G401 (cell line): ENCODE results near the gene OR9A4. TPM values are rescaled to one million over a fixed set of nuclear protein-coding genes. Genes with fewer than 3 reads are reported as not detected.
"Not testable (repeated sequence)": the region's sequence is repeated elsewhere in the genome, so short reads cannot be mapped to it uniquely, and the experiment has no call there.

ENCODE experiments used
- DNase-seq: peaks from one replicate; pipeline ENCODE4 v3.0.0-alpha.2; 2015; ENCODE audit warnings: low spot score
- in situ Hi-C: cut with HindIII; loops from 2 replicates; pipeline ENCODE4 v1.10.0; 2016; ENCODE audit warnings: low sequenced_read_pairs, mixed read lengths
- total RNA-seq: library from RNA; depleted of rRNA; stranded (reverse); fragments of >200 nt; shearing (Covaris generic); gene quantifications from 2 replicates; pipeline ENCODE4 v1.2.3, GENCODE V29; 2014; rRNA removed

OR9A4 gene, protein sequence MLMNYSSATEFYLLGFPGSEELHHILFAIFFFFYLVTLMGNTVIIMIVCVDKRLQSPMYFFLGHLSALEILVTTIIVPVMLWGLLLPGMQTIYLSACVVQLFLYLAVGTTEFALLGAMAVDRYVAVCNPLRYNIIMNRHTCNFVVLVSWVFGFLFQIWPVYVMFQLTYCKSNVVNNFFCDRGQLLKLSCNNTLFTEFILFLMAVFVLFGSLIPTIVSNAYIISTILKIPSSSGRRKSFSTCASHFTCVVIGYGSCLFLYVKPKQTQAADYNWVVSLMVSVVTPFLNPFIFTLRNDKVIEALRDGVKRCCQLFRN
- total RNA-seq, result not detected in 2 replicates

DNA sequence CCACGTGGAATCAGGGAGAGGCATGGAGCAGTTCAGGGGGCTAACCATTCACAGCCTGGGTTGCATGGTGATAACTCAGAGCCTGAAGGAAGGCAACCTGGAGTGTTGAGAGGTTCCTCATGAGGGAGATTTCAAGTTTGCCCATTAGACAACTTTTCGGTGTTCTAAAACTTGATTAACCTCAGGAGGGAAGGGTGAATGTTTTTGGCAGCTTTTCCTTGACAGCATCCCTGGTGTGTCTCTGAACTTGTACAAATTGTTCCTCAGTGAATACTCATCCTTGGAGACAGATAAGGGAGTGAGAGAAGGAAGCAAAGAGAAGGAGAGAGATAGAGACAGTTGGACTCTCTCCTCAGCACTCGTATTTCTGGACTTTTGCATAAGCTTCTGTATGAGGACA, at the start of gene OR9A4:
Gene OR9A4, plus strand, starts transcription at position 301 of the 400 bp plus-strand sequence. CDS start 2,477 bp downstream, outside the sequence.
- in situ Hi-C loops, result no loop called here
- no peak for DNase-seq

DNA sequence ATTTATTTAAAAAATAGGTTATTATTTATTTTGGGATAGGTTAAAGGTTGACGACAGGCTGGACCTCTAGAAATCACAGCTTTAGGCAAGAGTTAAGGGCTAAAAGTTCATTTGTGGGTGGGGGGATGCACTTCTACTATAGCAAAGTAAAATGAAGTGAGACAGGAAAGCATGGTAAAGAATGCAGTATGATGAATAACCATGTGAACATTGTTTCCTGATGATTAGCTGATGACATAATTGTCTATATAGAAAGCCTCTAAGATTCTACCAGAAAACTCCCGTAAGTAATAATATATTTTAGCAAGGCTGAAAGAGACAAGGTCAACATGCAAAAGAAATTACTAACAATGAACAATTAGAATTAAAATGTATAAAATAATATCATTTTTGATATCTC, 49.2 kb upstream of the OR9A4 start:
- in situ Hi-C loops, result no loop called here
- DNase-seq, result no peak

DNA sequence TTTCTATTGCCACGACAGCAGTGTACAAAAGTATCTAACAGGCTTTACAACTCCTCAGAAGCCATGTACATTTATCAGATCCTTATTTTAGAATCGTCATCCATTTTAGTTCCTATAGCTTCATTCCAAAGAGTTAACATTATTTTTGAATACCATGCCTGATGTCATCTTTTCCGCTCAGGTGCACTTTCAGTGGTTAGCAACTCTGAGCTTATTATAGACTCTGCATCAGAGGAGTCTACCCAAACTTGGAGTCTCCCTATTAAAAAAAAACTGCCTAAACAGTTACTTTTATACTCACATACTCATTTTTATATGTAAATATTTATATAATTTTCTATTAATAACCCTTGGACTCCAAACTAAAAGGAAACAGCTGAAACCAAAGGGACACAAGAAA, 43.3 kb upstream of the OR9A4 start:
- in situ Hi-C loops, result no loop called here
- DNase-seq, result no peak

DNA sequence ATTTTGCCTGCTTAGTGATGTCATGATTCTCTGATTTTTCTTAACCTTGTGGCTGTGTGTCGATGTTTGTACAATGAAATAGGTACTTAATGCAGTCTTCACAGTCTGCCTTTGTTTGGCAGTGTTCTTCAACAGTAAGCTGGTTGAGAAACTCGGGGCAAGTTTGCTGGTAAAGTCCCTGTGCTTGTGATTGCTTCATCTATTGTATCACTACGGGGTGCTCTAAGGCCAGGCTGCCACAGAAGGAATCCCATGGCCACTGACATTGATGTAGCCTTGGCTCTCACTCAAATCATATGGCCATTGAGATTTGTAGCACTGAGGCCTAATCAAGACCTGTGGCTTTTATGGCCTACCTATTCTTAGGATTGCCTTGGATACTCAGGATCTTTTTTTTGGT, 41.4 kb upstream of the OR9A4 start:
- in situ Hi-C loops, result no loop called here
- DNase-seq, result no peak

DNA sequence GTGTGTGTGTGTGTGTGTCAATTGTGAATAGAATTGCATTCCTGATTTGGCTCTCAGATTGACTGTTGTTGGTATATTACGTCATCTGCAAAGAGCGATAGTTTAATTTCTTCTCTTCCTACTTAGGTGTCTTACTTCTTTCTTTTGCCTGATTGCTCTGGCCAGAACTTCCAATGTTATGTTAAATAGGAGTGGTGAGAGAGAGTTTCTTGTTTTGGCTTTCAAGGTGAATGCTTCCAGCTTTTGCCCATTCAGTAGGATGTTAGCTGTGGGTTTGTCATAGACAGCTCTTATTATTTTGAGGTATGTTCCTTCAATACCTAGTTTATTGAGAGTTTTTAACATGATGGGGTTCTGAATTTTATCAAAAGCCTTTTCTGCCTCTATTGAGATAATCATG, 40.7 kb upstream of the OR9A4 start:
- DNase-seq, result no peak
- in situ Hi-C loops, result no loop called here

DNA sequence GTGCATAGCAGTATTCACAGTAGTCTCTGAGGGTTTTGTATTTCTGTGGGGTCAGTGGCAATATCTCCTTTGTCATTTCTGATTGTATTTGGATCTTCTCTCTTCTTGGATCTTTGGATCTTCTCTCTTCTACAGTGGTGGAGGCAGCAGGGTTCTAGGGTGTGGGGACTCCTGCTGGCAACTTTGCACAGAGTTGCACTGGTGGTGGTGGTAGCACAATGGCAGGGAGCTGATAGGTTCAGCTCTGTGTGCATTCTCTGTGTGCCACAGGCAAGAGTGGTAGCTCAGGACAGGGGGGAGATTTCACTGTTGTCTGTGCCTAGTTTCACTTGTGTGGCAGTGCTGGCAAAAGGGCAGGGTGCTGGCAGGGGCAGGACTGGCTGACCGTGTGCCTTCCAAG, 39.8 kb upstream of the OR9A4 start:
- in situ Hi-C loops, result no loop called here
- DNase-seq, result no peak

DNA sequence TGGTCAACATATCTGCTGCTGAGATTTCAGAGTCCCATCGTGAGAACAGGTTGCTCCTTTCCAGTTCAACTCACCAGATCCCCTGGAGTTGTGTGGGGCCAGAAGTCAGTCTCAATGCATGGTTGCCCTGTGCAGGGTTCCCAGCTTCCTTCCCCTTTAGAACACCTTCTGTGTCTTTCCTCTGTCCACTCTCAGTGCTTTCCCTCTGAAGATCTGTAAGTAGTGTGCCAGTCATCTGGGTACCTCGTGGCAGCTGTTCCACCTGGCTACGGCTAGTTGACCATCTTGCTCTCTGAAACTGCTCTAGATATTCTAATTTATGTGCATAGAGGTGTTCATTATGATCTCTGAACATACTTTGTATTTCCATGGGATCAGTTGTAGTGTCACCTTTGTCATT, 38.8 kb upstream of the OR9A4 start:
- no peak for DNase-seq
- in situ Hi-C loops, result no loop called here

DNA sequence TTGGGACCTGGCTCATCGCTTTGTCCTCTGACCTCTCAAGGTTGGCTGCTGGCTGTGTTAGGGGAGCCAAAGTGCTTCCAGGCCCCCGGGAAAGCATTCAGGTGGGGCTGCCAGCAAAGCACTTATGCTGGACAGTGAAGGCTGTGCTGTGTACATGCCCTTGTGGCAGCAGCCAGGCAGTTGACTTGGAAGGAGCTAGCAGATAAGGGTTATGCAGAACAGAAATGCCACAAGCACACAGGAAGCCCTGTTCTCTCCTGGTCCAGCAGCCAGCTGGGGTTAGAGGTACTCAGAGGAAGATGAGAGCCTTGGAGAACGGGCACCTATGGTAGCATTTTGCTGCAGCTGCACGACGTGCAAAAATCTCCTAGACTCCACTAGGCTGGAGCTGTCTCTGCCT, 35.2 kb upstream of the OR9A4 start:
- in situ Hi-C loops, result no loop called here

DNA sequence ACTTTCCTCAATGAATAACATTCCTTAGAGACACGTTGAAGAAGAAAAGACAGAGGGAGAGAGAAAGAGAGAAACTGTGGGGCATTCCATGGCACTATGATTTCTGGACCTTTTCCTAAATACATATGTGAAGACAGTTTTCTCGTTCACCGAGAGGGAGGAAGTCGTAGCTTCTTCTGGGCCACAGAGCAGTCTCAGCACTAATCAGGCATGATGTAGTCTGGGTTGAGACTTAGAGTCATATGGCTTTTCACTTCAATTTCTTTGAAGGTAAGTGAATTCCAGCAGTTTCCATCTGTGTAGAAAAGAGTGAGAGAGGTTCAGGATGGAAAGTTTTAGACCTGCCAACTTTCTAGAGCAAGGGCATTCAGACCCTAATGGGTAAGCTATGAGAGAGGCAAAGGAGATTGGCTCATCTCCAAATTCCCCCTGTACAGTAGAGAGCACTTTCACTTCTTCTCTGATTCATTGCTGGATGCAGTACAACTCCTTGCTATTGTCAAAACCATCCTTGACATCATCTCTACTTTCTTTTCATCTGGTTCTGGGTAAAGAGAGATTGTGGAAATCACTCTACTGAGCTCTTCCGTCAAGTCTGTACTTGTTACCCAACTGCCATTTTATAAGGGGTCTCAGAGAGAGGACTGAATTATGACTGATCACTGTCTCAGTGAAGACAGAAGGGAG, 31.5 kb upstream of the OR9A4 start:
- DNase-seq, result no peak
- in situ Hi-C loops, result no loop called here

More for the DNA sequence above, 35.2 kb upstream of the OR9A4 start:
- no peak for DNase-seq

DNA sequence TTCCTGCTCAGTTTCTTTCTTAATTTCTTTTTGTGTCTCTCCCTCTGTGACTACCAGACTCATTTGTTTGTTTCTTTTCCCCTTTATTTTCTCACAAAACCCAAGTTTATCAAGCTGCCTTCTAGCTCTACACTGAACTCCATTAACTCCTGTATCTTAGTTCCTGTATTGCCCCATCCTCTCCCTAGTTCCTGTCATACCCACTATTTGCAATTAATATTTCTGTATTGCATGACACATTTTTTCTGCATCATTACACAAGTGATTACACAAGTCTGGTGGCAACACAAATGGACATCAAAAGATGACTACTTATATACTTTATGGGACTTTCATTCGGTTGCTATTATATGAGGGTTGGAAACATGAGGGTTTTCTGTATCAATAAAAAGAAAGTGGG, 26.9 kb upstream of the OR9A4 start:
- in situ Hi-C loops, result no loop called here
- no peak for DNase-seq

DNA sequence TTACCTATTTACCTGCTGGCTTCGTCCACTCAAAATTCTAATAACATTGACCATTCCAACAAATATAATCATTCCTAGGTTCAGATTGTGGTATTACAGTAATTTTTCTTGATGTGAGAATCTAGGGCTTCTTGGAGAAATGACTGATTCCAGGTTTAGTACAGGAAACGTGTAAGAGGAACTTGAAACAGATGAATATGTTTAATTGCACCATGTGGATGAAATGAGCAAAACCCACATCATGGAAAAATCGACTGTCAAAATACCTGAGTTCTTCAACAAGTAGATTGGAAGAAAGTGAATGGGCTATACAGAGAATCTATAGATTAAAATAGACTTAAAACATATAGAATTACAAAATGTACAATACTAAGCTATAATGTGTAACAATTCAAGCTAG, 24.9 kb upstream of the OR9A4 start:
- in situ Hi-C loops, result no loop called here

DNA sequence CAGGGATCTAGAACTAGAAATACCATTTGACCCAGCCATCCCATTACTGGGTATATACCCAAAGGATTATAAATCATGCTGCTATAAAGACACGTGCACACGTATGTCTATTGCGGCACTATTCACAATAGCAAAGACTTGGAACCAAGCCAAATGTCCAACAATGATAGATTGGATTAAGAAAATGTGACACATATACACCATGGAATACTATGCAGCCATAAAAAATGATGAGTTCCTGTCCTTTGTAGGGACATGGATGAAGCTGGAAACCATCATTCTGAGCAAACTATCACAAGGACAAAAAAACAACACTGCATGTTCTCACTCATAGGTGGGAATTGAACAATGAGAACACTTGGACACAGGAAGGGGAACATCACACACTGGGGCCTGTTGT, 16.8 kb upstream of the OR9A4 start:
- in situ Hi-C loops, DNase-seq: not testable (repeated sequence)

More for the DNA sequence above, 24.9 kb upstream of the OR9A4 start:
- no peak for DNase-seq

DNA sequence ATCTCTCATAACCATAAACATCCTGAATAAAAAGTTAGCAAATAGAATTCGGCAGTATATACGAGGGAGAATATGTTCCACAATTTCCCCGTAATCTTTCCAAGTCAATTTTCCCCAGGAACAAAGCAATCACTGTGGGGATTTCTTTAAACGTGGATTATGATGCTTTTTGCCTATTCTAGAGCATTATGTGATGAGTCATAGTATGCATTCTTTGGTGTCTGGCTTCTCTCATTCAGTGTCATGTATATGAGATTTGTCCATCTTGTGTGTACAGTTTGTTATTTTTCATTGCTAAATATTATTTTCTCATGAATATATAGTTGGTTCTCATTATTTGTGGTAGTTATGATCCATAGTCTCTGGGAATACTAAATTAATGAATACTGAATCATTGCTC, 9.9 kb upstream of the OR9A4 start:
- DNase-seq, result no peak
- in situ Hi-C loops, result no loop called here

DNA sequence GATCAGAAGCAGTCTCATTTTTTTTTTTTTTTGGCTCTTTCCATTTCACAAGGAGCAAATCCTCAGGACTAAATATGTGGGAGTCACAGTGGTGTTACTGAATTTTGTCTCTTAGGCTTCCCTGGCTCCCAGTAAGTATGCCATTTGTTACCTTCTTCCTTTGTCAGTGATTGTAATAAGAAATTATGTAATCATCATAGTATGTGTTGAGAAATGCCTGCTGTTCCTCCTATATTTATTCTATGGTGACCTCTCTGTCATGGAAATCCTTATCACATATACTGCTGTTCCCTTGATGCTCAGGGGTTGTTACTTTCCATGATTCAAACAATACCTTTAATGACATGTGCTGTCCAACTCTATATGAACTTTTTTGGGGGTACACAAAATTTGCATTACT, 4.8 kb upstream of the OR9A4 start:
- DNase-seq, result no peak
- in situ Hi-C loops, result no loop called here

DNA sequence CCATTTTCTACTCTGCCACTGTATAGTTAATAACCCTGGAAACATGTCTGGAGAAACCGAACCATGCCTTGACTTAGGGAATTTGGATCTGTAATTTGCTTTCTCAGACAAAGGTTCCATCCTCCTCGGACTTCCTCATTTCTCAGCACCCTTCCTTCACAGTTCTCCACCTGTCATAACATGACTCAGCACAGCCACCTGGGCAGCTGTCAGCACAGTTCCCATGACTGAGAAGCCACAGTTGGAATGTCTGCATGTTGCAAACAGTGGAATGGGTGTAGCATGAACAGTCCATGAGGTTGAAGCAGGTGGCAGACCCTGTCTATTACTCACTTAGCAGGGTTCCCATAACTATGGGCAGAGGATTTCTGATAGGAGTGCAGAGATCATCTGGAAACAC, 634 bp upstream of the OR9A4 start:
- in situ Hi-C loops, result no loop called here
- DNase-seq, result no peak

DNA sequence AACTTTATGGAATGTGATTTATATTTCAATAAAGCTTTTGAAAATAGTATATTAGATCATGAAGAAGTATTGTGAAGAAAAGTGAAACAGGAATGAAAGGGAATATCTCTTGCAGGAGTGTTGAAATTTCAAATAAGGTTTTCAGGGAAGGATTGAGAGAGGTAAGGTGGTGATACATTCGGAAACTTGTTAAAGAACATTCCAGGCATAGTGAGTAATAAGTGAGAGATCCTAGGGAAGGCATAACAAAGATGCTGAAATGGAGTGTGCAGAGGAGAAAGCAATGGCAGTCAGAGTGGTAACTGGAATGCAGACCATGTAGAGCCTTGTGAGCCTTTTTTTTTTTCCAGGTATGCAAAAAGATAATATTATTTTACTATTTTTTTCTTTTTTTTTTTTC, 4.1 kb downstream of the OR9A4 start:
- no peak for DNase-seq
- in situ Hi-C loops, result no loop called here

DNA sequence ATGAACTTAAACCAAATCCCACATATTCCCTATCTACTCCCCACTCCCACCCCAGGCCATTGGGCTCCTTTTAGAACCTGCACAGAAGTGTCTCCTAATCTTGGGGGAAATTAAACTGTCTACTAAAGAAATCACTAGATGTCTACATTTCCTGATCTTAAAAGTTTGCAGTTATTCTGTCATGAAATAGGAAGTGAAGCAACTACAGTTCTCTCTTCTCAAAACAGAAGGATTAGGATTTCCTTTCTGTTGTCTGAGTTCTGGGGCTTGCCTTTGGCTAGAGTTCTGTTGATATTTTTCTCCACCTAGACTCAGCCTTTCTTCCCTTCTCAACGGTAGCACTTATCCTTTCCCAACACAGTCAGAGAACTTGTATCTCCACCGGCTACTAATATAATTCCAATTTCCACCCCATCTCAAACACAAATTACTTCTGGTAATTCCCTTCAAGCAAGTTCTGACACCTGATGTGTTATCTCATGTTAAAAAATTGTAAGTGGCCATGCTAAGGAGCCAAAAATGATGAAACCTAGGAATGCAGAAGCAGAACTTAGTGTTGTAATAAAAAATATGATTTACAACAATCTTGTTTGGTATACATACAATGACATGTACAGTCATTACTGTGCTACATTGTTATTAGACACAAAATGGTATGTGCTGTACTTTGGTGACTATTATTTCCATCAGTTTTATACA, 12.1 kb downstream of the OR9A4 start:
- in situ Hi-C loops, result no loop called here
- DNase-seq, result no peak

DNA sequence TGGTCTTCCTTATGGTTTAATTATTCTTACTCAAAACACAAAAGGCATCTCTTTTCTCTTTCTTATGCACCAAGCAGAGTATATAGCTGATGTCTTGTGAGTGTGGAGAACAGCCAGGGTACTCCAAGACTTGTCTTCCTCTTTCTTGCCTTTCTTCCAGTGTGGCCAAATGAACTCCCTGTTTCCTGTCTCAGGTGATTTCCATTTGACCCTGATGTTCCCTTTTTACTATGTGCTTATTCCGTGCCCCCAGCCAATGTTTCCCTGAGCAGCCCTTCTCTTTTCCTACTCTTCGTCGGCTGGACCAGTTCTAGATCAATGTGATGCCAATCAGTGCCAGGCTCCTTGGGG, 12.6 kb downstream of the OR9A4 start:
- in situ Hi-C loops, result no loop called here
- DNase-seq, result no peak

DNA sequence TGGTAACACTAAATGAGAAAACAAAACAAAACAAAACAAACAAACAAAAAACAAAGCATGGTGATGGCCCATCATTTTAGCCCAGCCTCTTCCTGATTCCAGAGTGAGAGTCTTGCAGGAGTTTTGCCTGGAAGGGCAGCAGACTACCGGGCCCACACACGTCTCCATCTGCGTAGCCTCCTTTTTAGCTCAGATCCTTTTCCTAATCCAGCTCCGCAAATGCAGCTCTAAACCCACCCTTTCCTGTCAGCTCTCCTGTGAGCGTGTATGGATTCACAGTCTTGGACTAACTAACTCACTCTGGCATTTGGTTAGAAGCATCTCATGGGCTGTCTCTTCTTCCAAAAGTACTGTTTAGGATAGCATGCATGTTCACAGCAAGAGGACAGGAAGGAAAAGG, 14.0 kb downstream of the OR9A4 start:
- in situ Hi-C loops, result no loop called here
- no peak for DNase-seq

DNA sequence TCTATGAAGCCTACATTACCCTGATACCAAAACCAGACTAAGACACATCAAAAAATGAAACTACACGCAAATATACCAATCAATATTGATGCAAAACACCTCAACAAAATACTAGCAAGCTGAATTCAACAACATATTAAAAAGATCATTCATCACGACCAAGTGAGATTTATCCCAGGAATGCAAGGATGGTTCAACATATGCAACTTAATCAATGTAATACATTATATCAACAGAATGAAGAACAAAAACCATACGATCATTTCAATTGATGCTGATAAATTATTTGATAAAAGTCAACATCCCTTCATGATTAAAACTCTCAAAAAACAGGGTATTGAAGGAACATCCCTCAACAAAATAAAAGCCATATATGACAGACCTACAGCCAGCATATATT, 24.9 kb downstream of the OR9A4 start:
- in situ Hi-C loops, result no loop called here

More for the DNA sequence above, 24.9 kb downstream of the OR9A4 start:
- no peak for DNase-seq
